Measurements from ENCODE around the gene DCC.

GRCh38 chr18:52333860-52334259 lies 6.1 kb upstream of the DCC start:
- TF ChIP-seq EZH2phosphoT487 (IDR thresholded peaks at IDR 0.05; ENCODE audit: unreplicated experiment), result no peak
- no peak for TF ChIP-seq CTCF (conservative IDR thresholded peaks at IDR 0.05; ENCODE audit: low read depth in 2 of 2)
- TF ChIP-seq EZH2 (IDR thresholded peaks at IDR 0.05; ENCODE audit: low read depth, unreplicated experiment), result no peak
- no peak for TF ChIP-seq POLR2AphosphoS5 (IDR thresholded peaks at IDR 0.05; ENCODE audit: low read depth)
- no peak for TF ChIP-seq JUNB (IDR thresholded peaks at IDR 0.05; ENCODE audit: unreplicated experiment)
- TF ChIP-seq REST (IDR thresholded peaks at IDR 0.05; ENCODE audit: unreplicated experiment), result no peak
- no peak for TF ChIP-seq STAT1 (IDR thresholded peaks at IDR 0.05; ENCODE audit: unreplicated experiment)
- TF ChIP-seq NANOG (IDR thresholded peaks at IDR 0.05; ENCODE audit: borderline replicate concordance), result no peak
- no peak for TF ChIP-seq CREB1 (CRISPR knock-in tag; IDR thresholded peaks at IDR 0.05; ENCODE audit: low read depth)
- TF ChIP-seq ETS1 (IDR thresholded peaks at IDR 0.05), result no peak
- no peak for TF ChIP-seq ZNF114 (CRISPR knock-in tag; IDR thresholded peaks at IDR 0.05)

Measured in GM23338 (cell line).